ENCODE measurements around the gene HLCS.
A peak's percentile ranks its signal among the peaks of the same experiment; 100 is the strongest.
"Not testable (repeated sequence)": the region's sequence is repeated elsewhere in the genome, so short reads cannot be mapped to it uniquely, and the experiment has no call there.

Gene HLCS

GRCh38 chr21:36955783-36956182 lies 10.7 kb downstream of the HLCS start:
- DNase-seq, result no peak

- not testable (repeated sequence) for DNase-seq
Measured at GRCh38 chr21:36952331-36952730, 14.1 kb downstream of the HLCS start.

GRCh38 chr21:36949171-36950141 lies 17.0 kb downstream of the HLCS start:
- DNase-seq, result no peak

- DNase-seq, result no peak
Measured at GRCh38 chr21:36948686-36949085, 17.8 kb downstream of the HLCS start.

GRCh38 chr21:36946949-36947356 lies 19.5 kb downstream of the HLCS start:
- no peak for DNase-seq

- no peak for DNase-seq
Measured at GRCh38 chr21:36945496-36946138, 20.9 kb downstream of the HLCS start.

- DNase-seq, result no peak
Measured at GRCh38 chr21:36936361-36937135, 29.9 kb downstream of the HLCS start.

GRCh38 chr21:36934864-36935420 lies 31.5 kb downstream of the HLCS start:
- DNase-seq, result no peak

- DNase-seq, result no peak
Measured at GRCh38 chr21:36932161-36932816, 34.2 kb downstream of the HLCS start.

GRCh38 chr21:36929622-36930021 lies 36.8 kb downstream of the HLCS start:
- no peak for DNase-seq

- no peak for DNase-seq
Measured at GRCh38 chr21:36928960-36929359, 37.5 kb downstream of the HLCS start.

- DNase-seq, result peak; percentile 80
Measured at GRCh38 chr21:36927719-36928117, 38.8 kb downstream of the HLCS start.

GRCh38 chr21:36926989-36927718 lies 39.3 kb downstream of the HLCS start:
- no peak for DNase-seq

GRCh38 chr21:36923270-36923669 lies 43.2 kb downstream of the HLCS start:
- DNase-seq, result no peak

GRCh38 chr21:36922861-36923260 lies 43.6 kb downstream of the HLCS start:
- no peak for DNase-seq

GRCh38 chr21:36918291-36918690 lies 48.2 kb downstream of the HLCS start:
- DNase-seq, result no peak

GRCh38 chr21:36917471-36918158 lies 48.9 kb downstream of the HLCS start:
- no peak for DNase-seq

- DNase-seq, result no peak
Measured at GRCh38 chr21:36916718-36917117, 49.8 kb downstream of the HLCS start.

- no peak for DNase-seq
Measured at GRCh38 chr21:36915696-36916245, 50.7 kb downstream of the HLCS start.

- DNase-seq, result no peak
Measured at GRCh38 chr21:36915014-36915695, 51.3 kb downstream of the HLCS start.
